ENCODE results near the gene ABCG2. TPM values are rescaled to one million over a fixed set of nuclear protein-coding genes. Genes with fewer than 3 reads are reported as not detected.

The ABCG2 gene
- total and polyA plus RNA-seq, 2 of the 8 experiments (the other 6 are each of a cell fraction or from before 2014, with no cell fraction given): 2.4 to 4.6 TPM

DNA sequence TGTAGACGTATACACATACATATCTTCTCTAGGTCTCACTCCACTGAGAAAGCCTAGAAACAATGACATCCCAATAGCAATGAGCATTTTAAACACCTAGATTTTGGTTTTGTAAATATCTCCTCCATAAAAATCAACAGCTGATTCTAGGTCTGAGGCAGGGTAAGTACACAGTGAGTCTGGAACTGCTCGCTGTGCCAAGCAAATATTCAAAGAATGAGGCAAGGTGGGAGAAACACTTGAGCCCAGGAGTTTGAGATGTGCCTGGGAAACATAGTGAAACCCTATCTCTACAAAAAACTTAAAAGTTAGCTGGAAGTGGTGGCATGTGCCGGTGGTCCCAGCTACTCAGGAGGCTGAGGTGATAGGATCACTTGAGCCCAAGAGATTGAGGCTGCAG, 22.2 kb downstream of the ABCG2 start (continued):
- TF ChIP-seq, protein P1, sequence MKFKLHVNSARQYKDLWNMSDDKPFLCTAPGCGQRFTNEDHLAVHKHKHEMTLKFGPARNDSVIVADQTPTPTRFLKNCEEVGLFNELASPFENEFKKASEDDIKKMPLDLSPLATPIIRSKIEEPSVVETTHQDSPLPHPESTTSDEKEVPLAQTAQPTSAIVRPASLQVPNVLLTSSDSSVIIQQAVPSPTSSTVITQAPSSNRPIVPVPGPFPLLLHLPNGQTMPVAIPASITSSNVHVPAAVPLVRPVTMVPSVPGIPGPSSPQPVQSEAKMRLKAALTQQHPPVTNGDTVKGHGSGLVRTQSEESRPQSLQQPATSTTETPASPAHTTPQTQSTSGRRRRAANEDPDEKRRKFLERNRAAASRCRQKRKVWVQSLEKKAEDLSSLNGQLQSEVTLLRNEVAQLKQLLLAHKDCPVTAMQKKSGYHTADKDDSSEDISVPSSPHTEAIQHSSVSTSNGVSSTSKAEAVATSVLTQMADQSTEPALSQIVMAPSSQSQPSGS (IDR thresholded peaks at IDR 0.05; ENCODE audit: low read length): no peak
